CD4-positive, alpha-beta T cell treated with Interleukin-15 for 1 hour (primary cell): ENCODE data around the gene C22orf15.

Source experiments
- DNase-seq: peaks from one replicate; pipeline ENCODE4 v3.0.0-alpha.2; 2020

Gene C22orf15

GRCh38 chr22:23790819-23791737 is 28.3 kb downstream of the C22orf15 start:
- DNase-seq: no peak

GRCh38 chr22:23791738-23792645 is 29.2 kb downstream of the C22orf15 start:
- no peak for DNase-seq

- no peak for DNase-seq
Measured at GRCh38 chr22:23793326-23793725, 30.5 kb downstream of the C22orf15 start.

- DNase-seq: no peak
Measured at GRCh38 chr22:23796461-23796860, 33.7 kb downstream of the C22orf15 start.

GRCh38 chr22:23800297-23801237 is 37.8 kb downstream of the C22orf15 start:
- DNase-seq: peak; percentile 46

GRCh38 chr22:23801238-23801821 is 38.5 kb downstream of the C22orf15 start:
- DNase-seq: no peak

DNA sequence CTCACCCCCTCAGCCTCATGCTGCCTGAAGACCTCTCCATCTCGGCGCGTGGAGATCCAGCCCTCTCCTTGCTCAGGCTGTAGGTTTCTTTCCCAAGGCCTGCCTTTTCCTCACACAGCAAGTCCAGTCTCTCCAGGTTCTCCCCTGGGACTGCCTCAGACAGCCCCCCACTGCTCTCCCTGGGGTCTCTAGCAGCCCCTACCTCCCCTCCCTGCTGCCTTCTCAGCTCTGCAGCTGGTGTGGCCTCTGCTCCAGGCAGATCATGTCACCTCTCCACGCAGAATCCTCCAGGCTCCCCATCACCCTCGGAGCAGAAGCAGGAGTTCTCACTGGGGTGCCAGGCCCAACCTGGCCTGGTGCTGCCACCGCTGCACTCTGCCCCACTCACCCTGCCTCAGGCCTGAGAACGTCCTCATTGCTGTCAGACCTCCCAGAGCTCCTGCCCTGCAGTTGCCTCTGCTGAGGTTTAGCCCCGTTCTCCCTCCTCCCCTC is 39.1 kb downstream of the C22orf15 start:
- DNase-seq: no peak

- no peak for DNase-seq
Measured at GRCh38 chr22:23803001-23803819, 40.4 kb downstream of the C22orf15 start.

- no peak for DNase-seq
Measured at GRCh38 chr22:23804781-23805291, 42.0 kb downstream of the C22orf15 start.

DNA sequence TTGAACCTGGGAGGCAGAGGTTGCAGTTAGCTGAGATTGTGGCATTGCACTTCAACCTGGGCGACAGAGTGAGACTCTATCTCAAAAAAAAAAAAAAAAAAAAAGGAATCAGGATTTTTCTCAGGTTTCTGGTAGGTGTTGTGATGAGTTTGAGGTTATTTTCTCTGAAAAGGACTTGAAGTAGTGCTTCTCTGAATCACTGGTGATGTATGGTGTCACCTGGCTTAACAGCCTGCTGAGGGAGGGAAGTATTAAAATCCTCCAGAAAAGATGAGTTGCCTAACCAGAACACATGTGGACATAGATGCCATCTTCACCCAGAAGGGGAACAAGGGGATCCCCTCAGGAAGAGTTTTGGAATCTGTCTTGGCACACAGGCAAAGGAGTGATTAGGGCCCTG is 44.0 kb downstream of the C22orf15 start:
- no peak for DNase-seq

DNA sequence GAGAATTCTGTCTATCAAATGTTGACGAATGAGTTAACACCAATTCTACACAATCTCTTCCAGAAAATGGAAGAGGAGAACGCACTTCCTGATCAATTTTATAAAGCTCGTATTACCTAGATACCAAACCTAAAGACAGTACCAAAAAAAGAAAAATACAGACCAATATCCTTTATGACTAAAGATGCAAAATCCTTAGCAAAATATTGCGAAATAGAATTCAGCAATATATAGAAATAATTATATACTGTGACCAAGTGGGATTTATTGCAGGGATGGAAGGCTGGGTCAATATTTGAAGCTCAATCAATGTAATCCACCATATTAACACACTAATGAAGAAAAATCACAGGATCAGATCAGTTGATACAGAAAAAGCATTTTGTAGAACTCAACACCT is 49.6 kb downstream of the C22orf15 start:
- DNase-seq: no peak
